Loucy (cell line): ENCODE data around the gene RPUSD3.
"Not testable (repeated sequence)": the region's sequence is repeated elsewhere in the genome, so short reads cannot be mapped to it uniquely, and the experiment has no call there.

ENCODE experiments used
- H2AFZ ChIP-seq: fragments of 200-600 bp; sonication (generic); 2 replicates; pipeline ENCODE4 v1.6.0; 2016; ENCODE audit warnings: antibody characterized with exemption, mild to moderate bottlenecking, low read length, moderate library complexity
- H3F3A ChIP-seq: fragments of 200-600 bp; 2 replicates; pipeline ENCODE4 v1.6.0; 2016; ENCODE audit warnings: antibody characterized with exemption, low read depth, mild to moderate bottlenecking
- H3K27me3 ChIP-seq: fragments of 200-600 bp; sonication (generic); 2 replicates; pipeline ENCODE4 v1.6.1; 2014; ENCODE audit warnings: low read length, mild to moderate bottlenecking; ENCODE audit not compliant: insufficient read depth, poor library complexity, severe bottlenecking
- H3K36me3 ChIP-seq: fragments of 200-600 bp; sonication (generic); 2 replicates; pipeline ENCODE4 v1.6.1; 2016; ENCODE audit warnings: low read length; ENCODE audit not compliant: insufficient read depth
- H3K4me1 ChIP-seq: fragments of 200-600 bp; sonication (generic); 2 replicates; pipeline ENCODE4 v1.5.1; 2014; ENCODE audit warnings: low read length, mild to moderate bottlenecking; ENCODE audit not compliant: insufficient read depth, poor library complexity, severe bottlenecking
- H3K4me2 ChIP-seq: fragments of 200-600 bp; sonication (generic); 2 replicates; pipeline ENCODE4 v1.6.0; 2014; ENCODE audit warnings: antibody characterized with exemption, low read length, low read depth, mild to moderate bottlenecking; ENCODE audit not compliant: poor library complexity, severe bottlenecking
- H3K4me3 ChIP-seq: fragments of 200-600 bp; sonication (generic); 2 replicates; pipeline ENCODE4 v1.5.1; 2014; ENCODE audit warnings: low read length, mild to moderate bottlenecking, mixed read lengths; ENCODE audit not compliant: poor library complexity, severe bottlenecking
- H3K79me2 ChIP-seq: fragments of 200-600 bp; sonication (generic); 2 replicates; pipeline ENCODE4 v1.6.1; 2014; ENCODE audit warnings: low read length; ENCODE audit not compliant: insufficient read depth
- H3K9ac ChIP-seq: fragments of 200-600 bp; sonication (generic); 2 replicates; pipeline ENCODE4 v1.6.0; 2014; ENCODE audit warnings: mild to moderate bottlenecking, low read depth, low read length, moderate library complexity; ENCODE audit not compliant: poor library complexity, severe bottlenecking
- H3K9me2 ChIP-seq: fragments of 200-600 bp; sonication (generic); replicated peaks from 2 replicates; pipeline ENCODE4 v1.6.1; 2016; ENCODE audit warnings: low read depth, low read length, mixed read lengths
- H3K9me3 ChIP-seq: fragments of 200-600 bp; sonication (generic); 2 replicates; pipeline ENCODE4 v1.6.1; 2014; ENCODE audit warnings: mild to moderate bottlenecking, antibody characterized with exemption, low read length, low read depth; ENCODE audit not compliant: insufficient read depth
- H4K20me1 ChIP-seq: fragments of 200-600 bp; sonication (generic); 2 replicates; pipeline ENCODE4 v1.6.0; 2014; ENCODE audit warnings: antibody characterized with exemption, low read length, mild to moderate bottlenecking; ENCODE audit not compliant: insufficient read depth, poor library complexity, severe bottlenecking
- CTCF ChIP-seq: fragments of 200-600 bp; sonication (generic); conservative IDR thresholded peaks from 2 replicates; pipeline ENCODE4 v1.5.1; 2014; ENCODE audit warnings: mild to moderate bottlenecking, antibody characterized with exemption, low read length
- EZH2phosphoT487 ChIP-seq: fragments of 200-600 bp; IDR thresholded peaks from 2 replicates; pipeline ENCODE4 v1.6.1; 2018; ENCODE audit warnings: antibody characterized with exemption, mild to moderate bottlenecking, moderate library complexity, borderline replicate concordance

Gene RPUSD3

GRCh38 chr3:9876991-9877390 is 33.2 kb upstream of the RPUSD3 start:
- no peaks in the 10 kb centered on the region for H3K36me3 ChIP-seq
- no peak overlapping the region for H3K4me2 ChIP-seq
- H3K9me3 ChIP-seq = no peaks in the 10 kb centered on the region
- H3K9ac ChIP-seq = no peak overlapping the region
- no peaks in the 10 kb centered on the region for H3K79me2 ChIP-seq
- no peak overlapping the region for H2AFZ ChIP-seq
- no peaks in the 10 kb centered on the region for H4K20me1 ChIP-seq
- no peaks in the 10 kb centered on the region for H3K9me2 ChIP-seq
- H3K4me3 ChIP-seq = no peak overlapping the region
- no peaks in the 10 kb centered on the region for H3F3A ChIP-seq
- no peaks in the 10 kb centered on the region for H3K4me1 ChIP-seq
- no peaks in the 10 kb centered on the region for H3K27me3 ChIP-seq
- TF ChIP-seq EZH2phosphoT487 (no peak), CTCF (peak; percentile 27)

GRCh38 chr3:9876255-9876654 is 32.4 kb upstream of the RPUSD3 start:
- H2AFZ ChIP-seq, H3K4me2 ChIP-seq, H3K27me3 ChIP-seq, H3K9me2 ChIP-seq, H4K20me1 ChIP-seq, H3K4me3 ChIP-seq, H3K36me3 ChIP-seq, H3K9ac ChIP-seq, H3K9me3 ChIP-seq, H3F3A ChIP-seq, H3K4me1 ChIP-seq, H3K79me2 ChIP-seq: not testable (repeated sequence)

GRCh38 chr3:9875448-9875847 is 31.6 kb upstream of the RPUSD3 start:
- no peaks in the 10 kb centered on the region for H3K9me2 ChIP-seq

GRCh38 chr3:9872067-9872466 is 28.3 kb upstream of the RPUSD3 start:
- H3K4me1 ChIP-seq, H3K79me2 ChIP-seq, H3K9me3 ChIP-seq, H3K4me3 ChIP-seq, H3F3A ChIP-seq, H3K9ac ChIP-seq, H3K4me2 ChIP-seq, H3K27me3 ChIP-seq, H3K36me3 ChIP-seq, H2AFZ ChIP-seq, H3K9me2 ChIP-seq, H4K20me1 ChIP-seq: not testable (repeated sequence)

More at GRCh38 chr3:9875448-9875847, 31.6 kb upstream of the RPUSD3 start:
- Histone ChIP-seq H3K4me1 (no peaks in the 10 kb centered on the region), H3K4me3 (no peak overlapping the region), H4K20me1 (no peaks in the 10 kb centered on the region), H3K9ac (no peak overlapping the region), H3K79me2 (no peaks in the 10 kb centered on the region), H3K4me2 (no peak overlapping the region), H3K36me3 (no peaks in the 10 kb centered on the region), H2AFZ (peak overlapping the region; percentile 68; the same call in 1 of the 2 replicates), H3K9me3 (no peaks in the 10 kb centered on the region), H3F3A (no peaks in the 10 kb centered on the region), H3K27me3 (no peaks in the 10 kb centered on the region)
- TF ChIP-seq EZH2phosphoT487 (no peak), CTCF (no peak)
